Activated T-cell treated with anti-CD3 and anti-CD28 coated beads for 48 hours (primary cell): ENCODE measurements around the gene KBTBD12.
"Not testable (repeated sequence)": the region's sequence is repeated elsewhere in the genome, so short reads cannot be mapped to it uniquely, and the experiment has no call there.

Source experiments
- DNase-seq: peaks from one replicate; pipeline ENCODE4 v3.0.0-alpha.2; 2020; ENCODE audit warnings: low read depth

KBTBD12 gene, protein sequence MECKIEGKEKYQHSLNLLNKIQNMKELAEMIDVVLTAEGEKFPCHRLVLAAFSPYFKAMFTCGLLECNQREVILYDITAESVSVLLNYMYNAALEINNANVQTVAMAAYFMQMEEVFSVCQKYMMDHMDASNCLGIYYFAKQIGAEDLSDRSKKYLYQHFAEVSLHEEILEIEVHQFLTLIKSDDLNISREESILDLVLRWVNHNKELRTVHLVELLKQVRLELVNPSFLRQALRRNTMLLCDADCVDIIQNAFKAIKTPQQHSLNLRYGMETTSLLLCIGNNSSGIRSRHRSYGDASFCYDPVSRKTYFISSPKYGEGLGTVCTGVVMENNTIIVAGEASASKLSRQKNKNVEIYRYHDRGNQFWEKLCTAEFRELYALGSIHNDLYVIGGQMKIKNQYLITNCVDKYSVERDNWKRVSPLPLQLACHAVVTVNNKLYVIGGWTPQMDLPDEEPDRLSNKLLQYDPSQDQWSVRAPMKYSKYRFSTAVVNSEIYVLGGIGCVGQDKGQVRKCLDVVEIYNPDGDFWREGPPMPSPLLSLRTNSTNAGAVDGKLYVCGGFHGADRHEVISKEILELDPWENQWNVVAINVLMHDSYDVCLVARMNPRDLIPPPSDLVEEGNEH

DNA sequence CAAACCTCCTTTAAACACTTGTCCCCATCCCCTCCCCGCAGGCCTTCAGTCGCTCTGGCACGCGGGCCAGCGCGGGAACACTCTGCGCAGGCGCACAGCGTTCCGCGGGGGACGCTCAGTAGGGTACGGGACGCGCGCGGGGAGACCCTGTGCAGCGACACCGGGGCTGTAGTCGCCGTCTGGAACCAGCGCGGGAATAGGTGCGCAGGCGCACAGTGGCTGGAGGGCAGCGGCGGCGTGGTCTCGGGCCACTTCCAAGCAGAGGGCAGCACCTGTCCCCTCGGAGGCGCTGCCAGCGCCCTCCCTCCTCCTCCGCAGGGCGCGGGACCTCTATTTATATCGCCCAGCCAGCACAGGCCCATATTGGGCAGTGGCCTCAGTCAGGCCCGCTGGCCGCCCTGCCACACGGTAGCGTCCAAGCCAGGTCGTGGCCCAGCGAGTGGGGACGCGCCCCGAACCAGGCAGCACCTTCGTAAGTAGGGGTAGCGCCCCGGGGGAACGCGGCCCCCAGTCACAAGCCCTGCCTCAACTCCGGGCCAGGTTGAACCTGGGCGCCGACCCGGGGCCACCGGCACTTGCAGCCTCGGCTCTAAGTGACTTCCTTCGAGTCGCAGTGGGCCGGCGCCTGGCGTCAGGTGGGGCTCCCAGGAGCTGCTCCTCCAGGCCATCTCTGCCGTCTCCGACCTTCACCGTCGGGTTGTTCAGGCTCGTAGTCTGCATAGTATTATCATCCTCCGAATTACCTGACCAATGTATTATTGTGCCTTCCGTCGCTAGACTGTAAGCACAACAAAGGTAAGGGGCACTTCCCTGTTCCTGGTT, at the start of gene KBTBD12:
Gene KBTBD12 (plus strand): TSS at position 118 of the 822 bp plus-strand sequence. CDS start 7,830 bp downstream, outside the sequence.
- DNase-seq: no peak

GRCh38 chr3:127865941-127866340, 49.1 kb upstream of the KBTBD12 start:
- no peak for DNase-seq

DNA sequence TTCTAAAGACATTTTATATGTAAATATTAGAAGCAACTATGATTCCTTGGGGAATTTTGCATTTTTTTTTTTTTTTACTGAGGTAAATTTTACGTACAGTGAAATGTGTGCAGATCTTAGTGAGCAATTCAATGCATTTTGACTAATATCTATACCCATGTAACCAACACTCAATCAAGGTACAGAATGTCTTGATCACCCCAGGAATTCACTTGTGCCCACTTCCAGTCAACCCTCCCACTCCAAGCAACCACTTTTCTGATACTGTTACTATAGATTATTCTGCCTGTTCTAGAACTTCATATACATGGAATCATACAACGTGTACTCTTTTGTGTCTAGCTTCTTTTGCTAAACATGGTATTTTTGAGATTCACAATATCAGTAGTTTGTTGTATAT, 47.6 kb upstream of the KBTBD12 start:
- DNase-seq: no peak

DNA sequence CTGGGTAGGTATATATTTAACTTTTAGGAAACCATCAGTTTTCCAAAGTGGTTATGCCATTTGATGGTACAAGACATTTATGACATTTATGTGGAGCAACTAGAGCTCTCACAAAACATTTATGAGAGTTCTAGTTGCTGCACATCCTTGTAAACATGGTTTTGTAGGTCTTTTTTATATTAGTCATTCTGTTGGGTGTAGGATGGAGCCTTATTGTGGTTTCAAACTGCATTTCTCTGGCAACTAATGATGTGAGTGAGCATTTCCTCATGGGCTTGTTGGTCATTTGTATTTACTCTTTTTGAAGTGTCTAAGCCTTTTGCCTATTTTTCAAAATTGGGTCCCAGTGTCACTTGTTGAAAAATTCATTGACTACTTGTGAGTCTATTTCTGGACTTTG, 47.0 kb upstream of the KBTBD12 start:
- no peak for DNase-seq

DNA sequence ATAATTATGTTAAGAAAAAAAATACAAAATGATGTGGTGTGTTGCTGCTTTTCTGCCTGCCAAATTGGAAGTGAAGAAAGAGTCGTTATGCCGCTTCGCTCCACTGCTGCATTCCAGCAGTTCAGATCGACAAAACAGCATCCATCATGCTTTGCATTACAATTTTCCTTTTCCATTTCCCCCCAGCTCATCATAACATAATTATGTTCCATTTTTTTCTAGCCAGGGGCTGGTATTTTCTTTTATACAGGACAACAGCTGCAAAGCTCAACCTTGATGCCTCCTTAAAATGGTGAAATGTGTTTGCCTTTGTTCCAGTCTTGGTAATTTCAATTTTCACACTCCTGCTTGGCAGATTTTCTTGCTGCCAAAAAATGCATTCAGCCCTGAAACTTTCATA, 44.9 kb upstream of the KBTBD12 start:
- no peak for DNase-seq

DNA sequence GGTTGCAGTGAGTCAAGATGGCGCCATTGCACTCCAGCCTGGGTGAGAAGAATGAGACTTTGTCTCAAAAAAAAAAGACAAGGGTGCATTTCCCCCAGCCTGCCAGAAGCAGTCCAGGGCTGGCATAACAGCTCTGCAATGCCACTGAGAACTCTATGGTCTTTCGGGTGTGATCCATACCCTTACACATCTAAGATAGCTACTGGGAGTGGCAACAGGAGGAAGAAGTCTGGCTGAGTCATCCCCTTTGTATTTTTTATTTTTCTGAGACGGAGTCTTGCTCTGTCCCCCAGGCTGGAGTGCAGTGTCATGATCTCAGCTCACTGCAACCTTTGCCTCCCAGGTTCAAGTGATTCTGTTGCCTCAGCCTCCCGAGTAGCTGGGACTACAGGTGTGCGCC, 40.9 kb upstream of the KBTBD12 start:
- DNase-seq: not testable (repeated sequence)

- DNase-seq: no peak
Measured at GRCh38 chr3:127881586-127881985, 33.4 kb upstream of the KBTBD12 start.

DNA sequence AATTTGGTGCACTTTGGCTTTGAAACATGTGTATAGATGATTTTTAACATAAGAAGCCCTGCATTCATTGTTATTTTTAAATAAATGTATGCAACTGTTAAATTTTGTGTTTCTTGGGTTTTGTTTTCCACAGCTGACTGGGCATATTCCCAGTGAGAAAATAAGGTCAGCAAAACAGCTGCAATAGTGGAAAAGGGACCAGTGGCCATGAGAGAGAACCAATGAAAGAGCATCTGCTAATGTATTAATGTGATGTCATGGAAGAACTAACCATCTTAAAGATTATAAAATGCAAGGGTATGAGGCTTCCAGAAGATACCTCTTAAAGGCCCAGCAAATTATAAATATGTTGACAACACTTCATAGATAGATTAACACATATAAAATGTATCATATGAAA, 31.0 kb upstream of the KBTBD12 start:
- no peak for DNase-seq

DNA sequence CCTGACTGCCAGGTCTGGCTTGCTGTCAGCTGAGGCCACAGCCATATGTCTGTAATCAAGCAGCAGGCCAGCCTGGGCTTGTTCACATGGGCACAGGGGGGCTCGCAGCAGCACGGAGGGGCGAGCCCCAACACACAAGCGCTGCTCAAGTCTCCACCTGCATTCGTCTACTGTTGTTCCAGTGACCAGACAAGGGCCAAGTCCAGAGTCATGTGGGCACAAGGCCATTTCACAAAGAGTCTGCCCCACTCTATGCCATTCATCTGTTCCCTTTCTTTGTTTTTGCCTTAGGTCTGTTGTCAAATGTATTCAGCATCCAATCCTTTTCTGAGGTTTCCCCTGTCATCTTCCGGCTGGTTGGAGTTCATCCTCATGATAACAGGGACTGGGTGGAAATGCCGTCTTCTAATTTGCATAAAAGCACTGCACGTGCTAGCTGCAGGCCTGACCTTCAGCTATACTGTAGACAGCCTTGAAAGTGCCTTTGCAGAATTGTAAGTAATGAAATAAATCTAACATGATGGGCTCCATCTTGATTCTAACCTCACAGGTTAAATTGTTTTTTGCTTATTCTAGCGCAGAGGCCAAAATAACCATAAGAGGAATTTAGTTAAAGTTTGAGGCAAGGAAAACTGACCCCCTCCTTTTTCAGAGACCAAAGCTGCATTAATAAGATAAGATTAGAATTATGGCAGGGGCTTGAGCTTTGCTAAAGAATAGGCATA, 28.6 kb upstream of the KBTBD12 start:
- no peak for DNase-seq

- DNase-seq: no peak
Measured at GRCh38 chr3:127886956-127887231, 28.1 kb upstream of the KBTBD12 start.

DNA sequence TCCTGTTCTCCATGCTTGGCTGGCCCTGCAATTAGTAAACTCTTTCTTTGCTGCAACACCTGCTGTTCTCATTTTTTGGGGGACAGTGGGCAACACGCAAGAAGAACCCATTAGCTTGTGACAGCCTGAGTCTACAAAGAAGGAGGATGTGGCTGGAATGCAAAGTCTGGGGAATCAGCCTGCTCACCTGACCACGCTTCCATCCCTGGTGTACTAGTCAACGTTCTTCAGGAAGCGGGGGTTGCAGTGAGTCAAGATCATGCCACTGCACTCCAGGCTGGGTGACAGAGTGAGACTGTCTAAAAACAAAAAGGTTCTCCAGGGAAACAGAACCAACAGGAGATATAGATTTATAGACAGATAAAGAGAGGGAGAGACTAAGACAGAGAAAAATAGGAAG, 27.7 kb upstream of the KBTBD12 start:
- no peak for DNase-seq

- DNase-seq: no peak
Measured at GRCh38 chr3:127888156-127888555, 26.9 kb upstream of the KBTBD12 start.

DNA sequence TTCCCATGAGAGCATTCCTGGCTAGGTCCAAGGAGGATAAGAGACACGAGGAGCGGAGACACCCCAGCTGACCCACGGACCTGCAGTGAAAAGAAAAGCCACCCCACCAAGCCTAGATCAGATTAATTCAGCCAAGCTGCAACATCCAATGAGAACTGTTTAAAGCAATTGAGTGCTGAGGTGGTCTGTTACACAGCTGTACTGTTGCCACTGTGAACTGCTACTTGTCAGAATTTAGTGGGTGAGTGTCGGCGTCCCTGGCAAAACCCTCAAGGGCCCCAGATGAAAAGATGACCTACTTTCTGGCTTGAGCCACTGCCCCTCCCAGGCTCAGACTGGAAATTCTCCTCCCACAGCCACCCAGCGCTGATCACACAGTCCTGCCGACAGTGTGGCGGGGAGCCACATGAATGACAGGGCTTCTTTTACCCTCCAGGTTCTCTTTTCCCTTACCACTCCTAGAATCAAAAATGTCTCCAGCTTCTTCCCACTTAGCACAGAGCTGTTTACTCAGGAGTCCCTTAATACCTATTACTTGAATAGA, 26.4 kb upstream of the KBTBD12 start:
- DNase-seq: no peak

DNA sequence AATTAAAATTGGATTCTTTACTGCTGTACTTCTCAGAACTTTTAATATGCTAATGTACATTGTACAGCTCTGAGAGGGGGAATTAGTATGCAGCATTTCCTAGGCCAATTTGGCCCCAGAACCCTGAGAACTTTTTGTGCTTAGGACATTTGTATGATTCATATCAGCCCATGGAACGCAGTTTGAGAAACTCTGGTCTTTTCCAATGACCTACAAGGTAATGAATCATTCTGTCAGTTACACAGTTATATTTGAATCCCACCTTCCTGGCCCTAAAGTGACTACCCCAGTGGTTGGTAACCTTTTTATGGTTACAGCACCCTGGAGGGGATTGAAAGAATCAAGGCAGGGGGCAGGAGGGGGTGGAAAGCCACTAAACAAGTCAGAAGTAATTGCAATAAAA, 25.6 kb upstream of the KBTBD12 start:
- DNase-seq: no peak

- no peak for DNase-seq
Measured at GRCh38 chr3:127889976-127890650, 24.9 kb upstream of the KBTBD12 start.

DNA sequence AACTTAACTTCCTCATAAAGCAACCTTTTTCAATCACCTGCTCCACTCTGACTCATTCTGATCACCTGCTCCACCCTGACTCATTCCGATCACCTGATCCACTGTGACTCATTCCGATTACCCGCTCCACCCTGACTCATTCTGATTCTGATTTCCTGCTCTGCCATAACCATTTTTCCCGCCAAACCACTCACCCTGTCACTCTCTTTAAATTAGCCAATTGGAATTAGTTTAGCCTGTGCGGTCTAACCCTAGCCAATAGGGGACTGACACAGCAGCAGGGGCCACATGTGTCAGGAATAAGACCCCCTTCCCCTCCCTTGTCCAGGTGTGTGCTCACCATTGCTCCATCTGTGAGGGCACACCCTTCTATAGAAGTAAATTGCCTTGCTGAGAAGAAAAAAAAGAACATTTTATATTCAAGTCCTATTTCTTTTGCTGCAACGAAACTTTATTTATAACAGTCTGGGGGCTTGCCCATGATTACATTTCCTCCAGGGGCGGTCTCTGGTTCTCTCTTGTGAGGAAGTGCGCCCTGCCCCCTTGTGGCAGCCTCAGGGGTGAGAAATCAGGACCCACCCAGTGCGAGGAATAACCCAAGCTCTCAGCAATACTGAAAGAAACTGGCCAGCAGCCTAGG, 24.3 kb upstream of the KBTBD12 start:
- peak; percentile 35 for DNase-seq

- no peak for DNase-seq
Measured at GRCh38 chr3:127894481-127894880, 20.6 kb upstream of the KBTBD12 start.

DNA sequence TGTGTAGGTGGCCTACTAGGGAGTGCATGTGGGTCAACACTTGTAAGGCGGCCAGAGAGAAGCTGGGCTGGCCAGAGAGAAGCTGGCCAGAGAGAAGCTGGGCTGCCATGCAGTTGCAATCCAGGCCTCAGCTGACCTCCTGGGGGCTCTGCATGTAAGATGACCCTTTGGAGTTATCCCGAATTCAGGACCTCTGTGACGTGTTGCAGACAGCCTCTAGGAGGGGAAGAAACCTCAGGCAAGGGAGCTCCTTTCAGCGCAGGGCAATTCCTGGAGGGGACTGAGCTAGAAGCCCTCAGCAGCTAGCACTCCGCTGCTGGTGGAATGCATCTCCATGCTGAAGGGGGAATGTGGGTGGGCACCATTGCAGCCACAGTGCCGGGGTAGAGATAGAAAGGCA, 15.8 kb upstream of the KBTBD12 start:
- DNase-seq: no peak

GRCh38 chr3:127899766-127900165, 15.3 kb upstream of the KBTBD12 start:
- no peak for DNase-seq

DNA sequence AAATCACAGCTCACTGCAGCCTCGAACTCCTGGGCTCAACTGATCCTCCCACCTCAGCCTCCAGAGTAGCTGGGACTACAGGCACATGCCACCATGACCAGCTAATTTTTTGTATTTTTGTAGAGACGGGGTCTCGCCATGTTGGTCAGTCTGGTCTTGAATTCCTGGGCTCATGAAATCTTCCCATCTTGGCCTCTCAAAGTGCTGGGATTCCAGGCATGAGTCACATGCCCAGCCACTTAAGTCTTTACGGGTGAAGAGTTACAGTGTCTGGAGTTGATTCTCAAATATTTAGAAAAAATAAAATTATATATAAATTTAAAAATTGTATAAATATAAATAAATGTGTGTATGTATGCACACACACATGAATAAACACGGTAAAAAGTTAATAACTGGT, 14.5 kb upstream of the KBTBD12 start:
- no peak for DNase-seq

DNA sequence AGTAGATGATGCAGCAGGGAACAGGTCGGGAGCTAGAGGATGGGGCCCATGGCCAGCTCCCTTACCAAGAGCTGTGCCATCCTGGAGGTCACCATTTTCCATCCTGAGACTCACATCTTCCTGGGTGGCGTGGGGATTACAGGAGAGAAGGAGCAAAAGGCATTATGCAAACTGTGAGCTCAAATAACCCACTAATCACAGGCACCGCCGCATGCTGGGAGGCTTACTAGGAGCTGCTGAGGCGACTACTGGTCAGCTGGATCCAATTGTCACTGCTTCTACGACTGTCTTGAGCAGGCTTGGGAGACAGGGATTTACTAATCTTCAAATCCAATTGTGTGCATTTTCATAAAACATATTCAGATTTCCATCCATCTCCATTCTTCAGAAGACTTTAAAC, 12.5 kb upstream of the KBTBD12 start:
- no peak for DNase-seq
